HFF-Myc (cell line): Measurements from ENCODE around the gene SLC35A2.
A peak's percentile ranks its signal among the peaks of the same experiment; 100 is the strongest.

Source experiments
- DNase-seq: peaks from one replicate; pipeline ENCODE4 v3.0.0-alpha.2; 2011; ENCODE audit warnings: low read depth; ENCODE audit errors: extremely low read depth
- H3K4me3 ChIP-seq: replicated peaks from 2 replicates; pipeline ENCODE4 v1.5.1; 2011; ENCODE audit warnings: low read depth, mild to moderate bottlenecking, control low read depth, low read length
- CTCF ChIP-seq: IDR thresholded peaks from 2 replicates; pipeline ENCODE4 v1.5.1; 2012; ENCODE audit warnings: mild to moderate bottlenecking, low read depth, low read length, control low read depth; ENCODE audit errors: missing control alignments

Gene SLC35A2

GRCh38 chrX:48918301-48918642, 6.8 kb upstream of the SLC35A2 start:
- peak overlapping the region; percentile 72 for H3K4me3 ChIP-seq
- no peak for TF ChIP-seq CTCF
- DNase-seq: no peak

GRCh38 chrX:48917139-48918001, 5.9 kb upstream of the SLC35A2 start:
- DNase-seq: peak; percentile 67
- TF ChIP-seq CTCF: peak; percentile 87
- H3K4me3 ChIP-seq: peak overlapping the region; percentile 72

- no peak for TF ChIP-seq CTCF
- DNase-seq: no peak
- H3K4me3 ChIP-seq: no peak overlapping the region
These were observed 3.4 kb upstream of the SLC35A2 start for GRCh38 chrX:48914593-48915493.

- H3K4me3 ChIP-seq: no peak overlapping the region
These were observed 2.3 kb upstream of the SLC35A2 start for GRCh38 chrX:48913605-48914366.

GRCh38 chrX:48910926-48911411, 477 bp downstream of the SLC35A2 start:
- H3K4me3 ChIP-seq: peak overlapping the region; percentile 81
- no peak for DNase-seq
- TF ChIP-seq CTCF: no peak

More at GRCh38 chrX:48913605-48914366, 2.3 kb upstream of the SLC35A2 start:
- no peak for TF ChIP-seq CTCF
- DNase-seq: no peak

- no peak for TF ChIP-seq CTCF
- no peak for DNase-seq
- H3K4me3 ChIP-seq: peak overlapping the region; percentile 81
These were observed 1.6 kb downstream of the SLC35A2 start for GRCh38 chrX:48909703-48910294.
